HG03095 (cell line): ENCODE data around the gene PGAM1.
A peak's percentile ranks its signal among the peaks of the same experiment; 100 is the strongest.
"Not testable (repeated sequence)": the region's sequence is repeated elsewhere in the genome, so short reads cannot be mapped to it uniquely, and the experiment has no call there.

Experiments
- ATAC-seq: cut with Tn5 transposase; IDR thresholded peaks from one replicate; pipeline ENCODE4 v1.9.1; 2021; ENCODE audit warnings: moderate library complexity; ENCODE audit not compliant: unreplicated experiment

The PGAM1 gene

DNA sequence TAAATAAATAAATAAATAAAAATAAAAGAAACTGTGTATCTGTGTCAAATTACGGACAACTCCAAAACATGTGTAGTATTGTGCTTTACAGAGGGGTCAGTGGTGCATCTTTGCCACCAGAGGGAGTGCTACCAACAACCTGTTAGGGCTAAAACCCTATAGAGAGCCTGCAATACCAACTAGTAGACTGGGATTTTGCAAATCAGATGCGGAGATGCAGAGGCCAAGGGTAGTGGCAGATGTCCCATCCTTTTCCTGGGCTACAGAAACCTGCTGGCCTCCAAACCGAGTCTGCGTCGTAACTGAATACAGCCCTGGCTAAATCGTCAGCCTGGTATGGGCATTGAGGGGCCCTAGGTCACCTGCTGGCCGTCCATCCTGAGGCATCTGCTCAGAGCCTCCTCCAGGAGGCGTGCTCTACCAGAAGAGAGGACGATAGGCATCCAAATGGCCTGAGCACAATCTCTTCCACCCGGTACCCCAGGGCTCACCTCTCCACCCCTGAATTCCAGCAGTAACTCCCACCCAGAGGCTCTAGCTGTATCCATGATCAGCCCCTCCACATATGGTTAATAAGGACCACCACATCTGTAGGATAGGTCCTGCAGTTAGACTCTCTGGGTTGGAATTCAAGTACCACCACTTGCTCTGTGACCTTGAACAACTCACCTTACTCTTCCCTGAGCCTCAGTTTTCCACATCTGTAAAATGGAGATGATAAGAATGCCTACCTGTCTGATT, 18.6 kb upstream of the PGAM1 start:
- peak; percentile 88 for ATAC-seq

DNA sequence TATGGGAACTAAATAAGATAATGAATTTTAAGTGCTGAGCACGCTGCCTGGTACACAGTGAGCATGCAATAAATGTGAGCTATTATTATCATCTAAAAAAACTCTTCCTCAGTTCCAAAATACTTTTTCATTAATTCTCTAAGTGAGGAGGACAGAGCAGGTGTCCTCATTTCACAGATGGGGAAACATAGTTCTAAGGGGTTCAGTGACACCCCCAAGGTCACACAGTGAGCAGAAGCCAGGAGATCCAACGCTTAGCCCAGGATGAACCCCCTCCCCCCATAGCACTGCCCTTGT, 18.1 kb upstream of the PGAM1 start:
- no peak for ATAC-seq

DNA sequence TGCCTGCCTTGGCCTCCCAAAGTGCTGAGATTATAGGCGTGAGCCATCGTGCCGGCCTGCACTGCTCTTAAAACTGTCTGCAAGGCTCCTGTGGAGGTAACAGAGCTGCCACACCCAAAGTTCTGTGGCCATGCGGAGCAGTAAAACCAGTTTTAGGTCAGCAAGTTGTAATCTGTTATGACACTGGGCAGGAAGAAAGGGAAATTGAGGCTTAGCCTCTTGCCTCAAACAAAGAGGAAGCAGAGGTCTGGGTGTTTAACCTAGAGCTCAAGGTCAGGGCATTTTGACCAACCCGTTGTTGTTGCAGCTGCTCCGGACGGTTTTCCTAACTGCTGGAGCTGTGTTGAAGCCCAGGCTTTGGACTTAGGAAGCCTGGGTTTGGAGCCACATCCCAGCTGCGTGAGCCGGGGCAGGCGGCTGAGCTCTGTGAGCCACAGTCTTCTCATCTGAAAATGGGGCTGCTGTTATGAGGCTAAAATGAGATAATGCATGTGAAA, 17.4 kb upstream of the PGAM1 start:
- no peak for ATAC-seq

DNA sequence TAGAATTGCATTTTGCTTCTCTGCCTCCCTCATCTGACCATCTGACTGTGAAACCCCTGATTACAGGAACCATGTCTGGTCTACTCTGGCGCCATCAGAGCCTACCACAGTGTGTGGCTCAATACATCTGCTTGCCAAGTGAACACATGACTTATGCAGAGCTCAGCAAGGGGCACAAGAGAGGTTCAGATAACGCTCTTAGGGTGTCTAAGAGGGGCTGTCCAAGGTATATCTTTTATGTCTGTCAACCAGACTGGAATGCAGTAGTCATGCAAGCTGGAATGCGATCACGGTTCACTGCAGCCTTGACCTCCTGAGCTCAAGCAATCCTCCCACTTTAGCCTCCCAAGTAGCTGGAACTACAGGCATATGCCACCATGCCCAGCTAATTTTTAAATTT, 14.6 kb upstream of the PGAM1 start:
- no peak for ATAC-seq

DNA sequence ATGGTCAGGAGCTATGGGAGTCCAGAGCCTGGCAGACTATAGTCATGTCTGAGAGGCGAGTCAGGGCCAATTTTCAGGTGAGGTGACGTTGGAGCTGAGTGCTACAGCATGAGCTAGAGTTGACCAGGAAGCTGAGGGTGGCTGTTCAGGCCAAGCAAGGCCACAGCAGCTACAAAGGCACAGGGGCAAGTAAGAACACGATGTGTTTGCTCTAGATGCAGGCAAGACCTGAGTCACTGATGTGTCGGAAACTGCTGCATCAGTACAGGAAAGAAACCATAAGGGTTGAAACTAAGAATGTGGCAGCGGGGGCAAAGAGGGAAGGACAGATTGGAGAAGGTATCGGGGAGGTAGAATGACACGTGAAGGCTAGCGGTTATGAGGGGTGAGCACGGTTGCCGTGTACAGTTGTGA, 13.1 kb upstream of the PGAM1 start:
- no peak for ATAC-seq

DNA sequence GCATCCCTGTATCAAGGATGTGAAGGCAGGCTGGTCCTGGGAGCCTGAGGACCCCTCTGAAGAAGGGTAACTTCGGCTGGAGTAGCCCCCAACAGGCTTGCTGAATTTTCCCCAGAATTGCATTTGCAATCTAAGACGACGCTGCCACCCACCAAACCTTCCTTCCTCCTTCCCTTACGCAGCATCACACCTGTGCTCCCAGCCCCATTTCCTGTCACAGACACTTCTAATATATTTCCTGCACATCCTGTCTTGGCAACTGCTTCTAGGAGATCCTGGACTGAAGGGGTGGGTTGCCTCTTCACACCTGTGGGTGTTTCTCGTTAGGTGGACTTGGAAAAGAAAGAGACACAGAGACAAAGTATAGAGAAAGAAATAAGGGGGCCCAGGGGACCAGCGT, 9.4 kb upstream of the PGAM1 start:
- ATAC-seq, result no peak

DNA sequence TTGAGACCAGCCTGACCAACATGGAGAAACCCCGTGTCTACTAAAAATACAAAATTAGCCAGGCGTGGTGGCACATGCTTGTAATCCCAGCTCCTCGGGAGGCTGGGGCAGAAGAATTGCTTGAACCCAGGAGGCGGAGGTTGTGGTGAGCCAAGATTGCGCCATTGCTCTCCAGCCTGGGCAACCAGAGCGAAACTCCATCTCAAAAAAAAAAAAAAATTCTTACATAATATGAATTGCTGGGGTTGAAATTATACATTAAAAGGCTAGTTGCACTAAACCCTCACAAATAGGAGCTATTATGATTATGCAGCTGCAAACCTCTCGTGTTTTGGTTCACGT, 2.3 kb upstream of the PGAM1 start:
- not testable (repeated sequence) for ATAC-seq

DNA sequence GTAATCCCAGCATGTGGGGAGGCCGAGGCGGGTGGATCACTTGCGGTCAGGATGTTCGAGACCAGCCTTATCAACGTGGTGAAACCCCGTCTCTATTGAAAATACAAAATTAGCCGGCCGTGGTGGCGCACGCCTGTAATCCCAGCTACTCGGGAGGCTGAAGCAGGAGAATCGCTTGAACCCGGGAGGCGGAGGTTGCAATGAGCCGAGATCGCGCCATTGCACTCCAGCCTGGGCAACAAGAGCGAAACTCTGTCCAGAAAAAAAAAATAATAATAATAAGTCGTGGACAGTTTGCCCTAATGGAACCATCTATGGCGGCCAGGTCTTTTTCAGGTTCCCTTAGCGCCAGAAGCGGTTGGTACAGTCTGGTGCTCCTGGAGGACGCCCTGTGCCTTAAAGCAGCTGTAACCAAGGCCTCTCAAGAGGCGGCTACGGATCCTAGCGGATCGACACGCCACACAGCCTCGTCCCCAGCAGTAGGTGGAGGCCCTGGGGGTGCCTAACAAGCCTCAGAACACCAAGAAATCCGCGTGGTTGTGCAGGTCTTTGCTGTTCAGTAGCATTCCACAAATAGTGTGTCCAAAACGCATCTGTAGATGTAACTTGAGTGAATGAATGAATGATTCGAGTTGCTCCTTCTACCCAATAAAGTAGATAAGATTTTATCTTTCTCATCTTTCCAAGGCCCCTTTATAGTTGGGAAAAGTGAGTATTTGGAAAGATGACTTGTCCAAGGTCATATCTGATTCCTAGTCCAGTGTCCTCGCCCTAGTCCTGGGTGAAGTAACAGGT, 982 bp downstream of the PGAM1 start:
- ATAC-seq, result no peak

DNA sequence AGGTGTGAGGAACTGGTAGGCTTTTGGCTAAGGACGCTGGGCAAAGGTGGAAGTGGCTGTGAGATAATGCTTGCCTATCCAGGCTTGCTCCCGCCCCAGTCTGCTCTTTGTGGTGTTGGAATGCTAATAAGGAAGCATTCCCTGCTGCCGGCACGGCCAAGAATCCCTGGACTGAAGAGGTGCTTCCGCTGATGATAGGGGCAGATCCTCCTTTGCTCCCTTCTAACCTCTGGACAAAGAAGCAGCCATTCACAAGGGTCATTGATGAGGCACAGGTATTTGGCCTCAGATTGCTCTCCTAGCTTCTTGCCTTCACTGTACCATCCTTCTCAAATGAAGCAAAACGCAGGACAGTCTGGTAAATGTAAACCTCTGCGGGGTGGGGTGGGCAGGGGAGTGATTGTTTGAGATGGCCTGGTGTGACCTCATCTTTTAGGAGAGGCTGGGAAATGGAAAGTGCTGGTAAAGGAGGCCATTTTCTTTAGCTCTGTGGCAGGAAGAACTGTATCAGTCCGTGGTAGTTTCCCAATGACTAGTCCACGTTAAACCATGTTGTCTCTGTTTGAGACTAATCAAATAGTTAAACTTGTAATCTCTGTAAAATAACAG, 1.7 kb downstream of the PGAM1 start:
- no peak for ATAC-seq

DNA sequence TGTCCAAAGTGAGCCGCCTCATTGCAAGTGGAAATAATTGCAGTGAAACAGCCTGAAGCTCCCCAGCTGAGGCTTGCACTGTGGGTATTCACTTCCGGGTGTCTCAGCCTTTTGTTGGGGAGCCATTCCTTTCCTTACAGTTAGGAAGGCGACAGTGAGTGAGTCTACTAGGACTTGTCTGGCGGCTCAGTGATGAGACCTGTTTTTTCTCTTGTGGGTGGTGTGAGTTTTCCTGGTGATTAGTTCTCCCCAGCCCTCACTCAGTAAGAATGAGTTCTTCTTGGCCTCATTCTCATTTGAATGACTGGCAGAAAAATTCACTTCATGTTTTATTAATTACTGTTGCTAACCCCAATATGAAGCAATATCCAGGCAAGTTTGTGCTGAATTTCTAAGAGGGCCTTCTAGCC, 2.6 kb downstream of the PGAM1 start:
- ATAC-seq, result no peak

DNA sequence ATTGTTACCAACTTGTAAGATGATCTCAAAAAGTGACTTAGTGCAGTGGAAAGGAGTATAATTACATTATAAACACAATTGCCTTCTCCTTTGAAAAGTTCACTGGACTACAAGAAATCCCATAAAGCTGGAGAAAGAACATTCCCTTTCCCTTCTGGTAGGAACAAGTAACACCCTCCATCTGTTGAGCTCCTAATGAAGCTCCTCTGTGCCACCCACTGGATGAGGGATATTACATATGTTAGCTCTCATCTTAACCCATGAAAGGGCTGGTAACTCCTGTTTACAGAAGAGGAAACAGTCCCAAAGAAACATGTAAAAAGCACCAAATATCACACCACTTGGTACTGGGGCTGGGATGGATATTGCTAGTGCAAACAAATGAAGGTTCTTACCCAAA, 8.1 kb downstream of the PGAM1 start:
- no peak for ATAC-seq

DNA sequence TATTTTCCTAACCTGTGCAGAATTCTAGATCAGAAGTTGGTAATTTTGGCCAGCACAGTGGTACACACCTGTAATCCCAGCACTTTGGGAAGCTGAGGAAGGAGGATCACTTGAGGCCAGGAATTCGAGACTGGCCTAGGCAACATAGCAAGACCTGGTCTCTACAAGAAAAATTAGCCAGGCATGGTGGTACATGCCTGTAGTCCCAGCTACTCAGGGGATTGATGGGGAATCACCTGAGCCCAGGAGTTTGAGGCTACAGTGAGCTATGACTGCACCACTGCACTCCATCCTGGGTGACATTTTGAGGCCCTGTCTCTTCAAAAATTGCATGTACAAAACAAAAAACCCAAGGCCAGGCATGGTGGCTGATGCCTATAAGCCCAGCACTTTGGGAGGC, 8.6 kb downstream of the PGAM1 start:
- no peak for ATAC-seq

DNA sequence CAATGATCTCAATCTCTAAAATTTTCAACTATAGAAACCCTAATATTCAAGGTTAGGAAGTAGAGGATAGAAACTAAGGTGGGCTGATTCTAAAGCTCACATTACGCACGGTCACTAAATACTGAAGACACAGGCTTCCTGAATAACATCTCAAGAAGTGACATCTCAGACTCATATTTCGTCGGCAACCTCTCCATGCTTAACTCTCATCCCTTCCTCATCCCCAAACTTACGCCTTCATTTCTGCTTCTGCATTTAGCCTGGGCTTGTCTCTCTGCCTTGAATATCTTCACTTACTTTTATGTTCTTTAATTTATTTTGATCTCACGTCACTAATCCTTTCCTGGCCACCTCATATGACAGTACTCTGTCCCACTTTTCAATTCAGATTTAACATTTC, 9.2 kb downstream of the PGAM1 start:
- ATAC-seq, result no peak

DNA sequence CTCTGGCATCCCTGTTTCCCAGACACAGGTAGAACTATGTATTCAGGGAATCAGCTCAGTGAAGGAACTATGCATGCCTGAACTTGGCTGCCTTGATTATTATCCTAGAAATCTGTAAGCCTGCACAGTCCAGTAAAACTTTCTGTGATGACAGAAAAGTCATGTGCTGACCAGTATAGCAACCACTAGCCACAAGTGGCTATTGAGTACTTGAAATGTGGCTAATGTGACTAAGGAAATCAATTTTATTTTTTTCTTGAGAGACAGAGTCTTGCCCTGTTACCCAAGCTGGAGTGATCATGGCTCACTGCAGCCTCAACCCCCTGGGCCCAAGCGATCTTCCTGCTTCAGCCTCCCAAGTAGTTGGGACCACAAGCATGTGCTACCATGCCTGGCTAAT, 16.3 kb downstream of the PGAM1 start:
- ATAC-seq, result no peak

DNA sequence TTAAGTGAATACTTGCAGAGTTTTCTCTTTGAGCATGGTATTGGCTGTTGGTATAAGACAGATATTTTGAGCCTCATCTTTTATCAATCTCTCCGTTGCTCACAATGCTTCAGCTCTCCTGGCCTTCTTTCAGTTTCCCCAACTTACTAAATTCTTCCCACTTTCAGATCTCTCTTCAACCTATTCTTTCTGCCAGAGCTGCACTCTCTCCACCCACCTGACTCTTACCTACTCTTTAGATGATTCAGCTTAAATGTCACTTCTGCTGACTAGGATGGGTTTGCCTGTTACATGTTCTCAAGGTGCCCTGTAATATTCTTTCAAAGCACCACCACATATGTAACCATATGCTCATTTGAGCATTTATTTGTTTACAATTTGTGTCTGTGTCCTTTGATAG, 18.2 kb downstream of the PGAM1 start:
- no peak for ATAC-seq

DNA sequence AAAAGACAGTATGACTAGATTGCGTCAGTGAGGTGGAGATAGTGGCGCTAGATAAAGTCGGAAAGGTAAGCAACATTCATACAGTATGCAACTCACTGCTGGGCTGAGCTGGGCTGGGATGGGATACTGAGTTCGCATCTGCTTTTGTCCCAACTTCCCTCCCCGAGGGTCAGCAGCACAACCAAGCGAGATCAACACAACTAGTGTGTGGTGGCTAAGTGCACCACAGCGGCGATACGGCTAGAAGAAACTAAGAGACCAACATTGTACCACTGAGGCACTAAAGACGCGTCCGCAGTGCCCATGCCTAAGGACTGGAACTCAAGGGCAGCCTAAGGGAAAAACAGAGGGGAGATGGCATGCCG, 19.3 kb downstream of the PGAM1 start:
- ATAC-seq, result no peak

DNA sequence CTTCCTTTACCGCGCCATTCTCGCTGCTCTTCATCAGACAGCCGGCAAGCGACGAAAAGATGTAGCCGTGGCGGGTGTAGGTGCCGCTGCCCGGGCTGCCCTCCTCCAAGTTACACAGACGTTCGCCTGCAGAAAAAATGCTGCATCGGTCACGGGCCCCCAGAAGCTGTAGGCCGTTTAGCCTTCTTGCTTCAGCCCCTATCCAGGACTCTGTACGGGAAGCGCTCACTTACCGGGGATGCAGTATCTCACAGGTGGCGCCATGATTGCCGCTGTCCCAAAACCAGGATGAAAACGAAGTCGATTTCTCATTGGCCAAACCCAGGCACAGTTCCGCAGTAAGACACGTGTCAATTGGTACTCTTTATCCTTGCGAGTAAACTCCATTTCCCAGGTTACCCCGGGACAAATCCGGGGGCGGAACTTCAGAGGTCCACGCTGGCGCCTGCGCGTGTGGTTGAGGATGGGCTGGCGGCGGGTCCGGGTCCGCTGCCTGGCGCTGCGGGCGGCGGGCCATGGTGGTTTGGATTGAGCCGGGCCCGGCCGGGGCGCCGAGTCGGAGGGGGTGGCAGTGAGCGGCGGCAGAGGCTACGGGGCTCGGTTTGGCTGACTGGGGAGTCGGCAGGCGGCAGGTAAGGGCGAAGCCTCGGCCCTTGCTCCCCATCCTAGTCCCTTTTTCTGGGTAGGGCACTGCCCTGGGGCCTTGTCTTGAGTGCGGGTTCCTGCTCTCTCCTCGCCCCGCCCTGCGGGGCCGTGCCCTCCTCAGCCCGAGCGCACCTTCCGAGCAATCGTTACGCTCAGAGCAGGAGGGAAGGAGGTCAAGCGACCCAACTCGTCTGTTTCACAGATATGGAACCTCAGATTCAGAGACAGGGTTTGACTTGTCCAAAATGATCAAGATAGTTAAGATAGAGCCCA, 20.0 kb downstream of the PGAM1 start, which contains the start of the genes EXOSC1 and ZDHHC16:
TSS of gene EXOSC1 (minus strand) at position 285 of the 918 bp plus-strand sequence. CDS start at position 264, 21 bp downstream.
TSS of gene ZDHHC16 (plus strand) at position 454 of the 918 bp plus-strand sequence. CDS start 5,501 bp downstream, outside the sequence.
- peak; percentile 97 for ATAC-seq

DNA sequence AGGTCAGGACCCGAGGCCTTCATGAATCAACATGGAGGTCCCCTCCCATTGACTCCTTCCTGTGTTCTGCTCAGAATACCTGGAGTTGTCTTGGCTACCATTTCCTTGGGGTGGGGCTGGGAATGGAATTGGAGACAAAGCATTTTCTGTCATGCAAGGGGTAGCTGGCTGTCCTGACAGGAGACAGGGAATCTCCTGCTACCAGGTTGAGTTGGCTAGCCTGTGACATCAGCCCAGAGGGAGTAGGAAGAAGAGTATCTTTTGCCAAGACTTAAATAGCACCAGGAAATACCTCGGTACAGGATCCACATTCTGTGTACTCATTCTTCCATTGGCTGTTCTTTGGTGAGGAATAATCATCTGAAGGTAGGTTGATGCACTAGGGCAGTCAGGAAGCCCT, 24.8 kb downstream of the PGAM1 start:
- ATAC-seq, result no peak

DNA sequence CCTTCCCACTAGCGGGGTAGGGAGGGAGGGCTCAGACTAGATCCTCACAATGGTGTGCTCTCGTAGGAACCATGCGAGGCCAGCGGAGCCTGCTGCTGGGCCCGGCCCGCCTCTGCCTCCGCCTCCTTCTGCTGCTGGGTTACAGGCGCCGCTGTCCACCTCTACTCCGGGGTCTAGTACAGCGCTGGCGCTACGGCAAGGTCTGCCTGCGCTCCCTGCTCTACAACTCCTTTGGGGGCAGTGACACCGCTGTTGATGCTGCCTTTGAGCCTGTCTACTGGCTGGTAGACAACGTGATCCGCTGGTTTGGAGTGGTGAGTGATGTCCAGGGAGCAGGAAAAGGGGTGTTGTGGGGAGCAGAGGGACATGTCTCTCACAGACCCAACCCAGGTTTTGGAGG, 25.6 kb downstream of the PGAM1 start:
- ATAC-seq, result no peak

DNA sequence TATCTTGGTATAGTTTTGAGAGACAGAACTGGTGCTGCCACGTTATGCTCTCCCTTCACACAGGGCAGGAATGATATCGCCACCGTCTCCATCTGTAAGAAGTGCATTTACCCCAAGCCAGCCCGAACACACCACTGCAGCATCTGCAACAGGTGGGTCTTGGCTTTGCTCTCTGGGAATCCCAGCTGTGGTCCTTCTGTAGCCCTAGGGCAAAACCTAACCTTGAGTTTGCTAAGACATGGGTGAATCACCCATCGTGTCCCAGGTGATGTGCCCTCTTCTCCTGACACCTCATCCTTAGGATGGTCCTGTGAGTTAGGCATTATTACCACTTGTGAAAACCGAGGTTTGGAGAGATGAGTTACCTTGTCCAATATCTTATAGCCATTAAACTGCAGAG, 26.4 kb downstream of the PGAM1 start:
- no peak for ATAC-seq
